Endometrial microvascular endothelial cells (primary cell): ENCODE data around the gene PSME4. TPM values are rescaled to one million over a fixed set of nuclear protein-coding genes. Genes with fewer than 3 reads are reported as not detected.
"Not testable (repeated sequence)": the region's sequence is repeated elsewhere in the genome, so short reads cannot be mapped to it uniquely, and the experiment has no call there.

Source experiments
- in situ Hi-C: cut with HindIII; loops from 2 replicates; pipeline ENCODE4 v1.10.0; 2017; ENCODE audit warnings: low sequenced_read_pairs, low pct_unique_long_range_greater_than_20kb; ENCODE audit errors: inconsistent ontology term
- total RNA-seq: library from RNA; depleted of rRNA; stranded (reverse); fragments of >200 nt; gene quantifications from one replicate; pipeline ENCODE4 v1.2.3, GENCODE V29; 2015; ENCODE audit errors: inconsistent ontology term

Gene PSME4
- total RNA-seq, 1 donor from 2014 or later, result 69.4 TPM

DNA sequence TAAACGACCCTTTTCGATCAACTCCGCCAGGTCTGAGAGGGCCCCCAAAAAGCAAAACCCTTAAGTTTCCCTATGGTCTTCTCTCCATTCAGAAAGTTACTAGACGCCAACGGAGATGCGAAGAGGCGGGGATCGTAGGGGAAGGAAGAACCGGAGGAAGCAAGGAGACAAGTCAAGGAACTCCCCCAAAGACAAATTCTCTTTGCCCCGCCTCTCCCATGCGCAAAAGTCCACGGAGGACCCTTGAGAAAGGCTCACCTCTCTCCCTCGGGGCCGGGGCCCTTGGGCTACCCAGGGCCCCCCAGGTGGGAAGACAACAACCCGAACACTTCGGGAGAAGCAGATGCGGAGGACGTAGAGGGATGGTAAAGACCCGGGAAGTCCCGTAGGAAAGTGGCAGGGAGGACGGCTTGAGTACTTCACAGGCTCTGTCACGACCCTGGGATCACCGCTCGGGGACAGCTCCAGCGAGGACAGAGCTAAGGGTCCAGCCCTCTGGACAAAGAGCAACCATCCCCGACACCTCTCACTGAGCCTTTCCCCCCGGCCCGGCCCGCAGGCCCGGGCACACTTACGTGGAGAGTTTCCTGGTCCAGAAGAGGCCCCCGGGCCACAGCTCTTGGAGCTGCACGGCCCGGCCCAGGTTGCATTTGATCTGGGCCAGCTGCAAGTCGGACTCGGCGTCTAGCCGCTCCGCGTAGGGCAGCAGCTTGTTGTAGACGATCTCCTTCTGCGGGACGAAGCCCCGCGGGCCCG is 647 bp downstream of the PSME4 start:
- in situ Hi-C loops, result no loop called here

DNA sequence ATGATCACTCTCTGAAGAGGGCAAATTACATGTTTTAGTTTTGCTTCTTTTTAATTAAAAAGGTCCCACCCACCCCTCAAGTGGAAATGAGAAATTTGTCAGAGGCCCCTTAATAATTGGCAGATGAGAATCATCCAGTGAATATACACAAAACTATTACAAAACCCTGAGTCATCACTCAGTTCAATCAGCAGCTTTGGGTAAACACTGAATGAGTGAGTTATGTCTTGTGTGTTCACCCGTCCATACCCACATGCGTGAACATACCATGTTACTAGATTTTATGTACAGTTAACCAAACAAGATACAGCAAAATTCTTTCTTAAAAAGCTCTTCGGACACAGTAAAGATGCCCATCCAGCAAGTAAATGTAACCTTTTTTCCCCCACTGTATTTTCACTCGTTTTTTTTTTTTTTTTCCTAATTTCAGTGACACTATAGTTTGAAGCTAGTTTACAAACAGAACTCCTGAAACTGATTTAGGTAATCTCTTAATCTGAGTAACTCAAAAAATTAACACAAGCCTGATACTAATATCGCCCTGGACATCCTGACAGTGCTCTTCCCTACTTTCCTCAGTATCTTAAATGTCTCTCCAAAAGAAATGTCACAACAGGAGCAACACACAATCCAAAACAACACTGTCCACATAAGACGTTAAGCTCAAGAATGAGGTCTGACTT is 1.4 kb downstream of the PSME4 start:
- in situ Hi-C loops, result no loop called here

DNA sequence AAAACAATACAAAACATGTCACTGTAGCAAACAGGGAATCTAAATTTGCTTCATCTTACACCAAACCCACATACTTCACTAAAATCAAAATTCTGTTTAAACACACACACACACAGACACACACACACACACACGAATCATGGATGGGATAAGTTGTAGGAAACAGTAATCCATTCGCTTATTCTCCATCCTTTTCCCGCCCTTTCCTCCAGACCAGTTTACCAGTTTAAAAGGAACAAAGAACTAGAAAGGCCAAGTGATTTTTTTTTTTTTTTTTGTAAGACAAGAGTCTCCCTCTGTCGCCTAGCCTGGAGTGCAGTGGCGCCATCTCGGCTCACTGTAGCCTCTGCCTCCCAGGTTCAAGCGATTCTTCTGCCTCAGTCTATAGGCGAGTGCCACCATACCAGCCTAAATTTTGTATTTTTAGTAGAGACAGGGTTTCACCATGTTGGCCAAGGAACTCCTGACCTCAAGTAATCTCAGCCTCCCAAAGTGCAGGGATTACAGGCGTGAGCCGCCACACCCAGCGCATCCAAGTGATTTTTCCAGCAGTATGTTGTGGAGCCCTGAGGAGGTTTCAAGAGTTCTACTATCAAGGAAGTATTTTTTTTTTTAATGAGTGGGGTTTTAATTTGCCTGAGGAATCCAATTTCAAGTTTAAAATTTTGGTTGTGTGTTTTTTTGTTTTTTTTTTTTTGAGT is 5.7 kb downstream of the PSME4 start:
- in situ Hi-C loops, result no loop called here

DNA sequence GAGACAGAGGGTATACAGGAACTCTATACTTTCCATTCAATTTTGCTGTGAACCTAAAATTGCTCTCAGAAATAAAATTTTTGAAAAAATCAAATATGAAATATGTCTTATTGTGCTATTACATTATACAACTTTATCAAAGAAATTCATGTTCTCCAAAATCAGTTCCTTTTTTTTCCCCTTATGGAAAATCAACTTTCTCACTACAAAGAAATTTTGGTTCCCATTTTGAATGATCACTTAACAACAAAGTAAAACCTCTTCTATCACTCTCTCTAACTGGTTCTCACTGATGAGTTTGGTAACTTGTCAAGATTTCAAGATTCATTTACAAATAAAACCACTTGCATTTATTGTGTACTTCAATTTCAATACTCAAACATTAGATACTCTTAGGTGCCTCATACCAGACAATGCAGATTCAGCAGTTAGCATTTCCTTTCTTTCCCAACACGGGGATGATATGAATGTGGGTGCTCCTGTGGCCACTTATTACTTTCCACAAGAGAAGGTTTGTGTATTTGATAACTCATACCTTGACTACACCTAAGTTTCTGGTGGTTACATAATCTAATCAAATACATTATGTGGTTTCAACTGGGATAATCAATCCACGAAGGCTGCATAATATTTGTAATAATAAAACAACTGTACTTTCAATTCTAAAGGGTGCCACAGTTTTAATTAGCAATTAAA is 6.4 kb downstream of the PSME4 start:
- in situ Hi-C loops, result no loop called here

DNA sequence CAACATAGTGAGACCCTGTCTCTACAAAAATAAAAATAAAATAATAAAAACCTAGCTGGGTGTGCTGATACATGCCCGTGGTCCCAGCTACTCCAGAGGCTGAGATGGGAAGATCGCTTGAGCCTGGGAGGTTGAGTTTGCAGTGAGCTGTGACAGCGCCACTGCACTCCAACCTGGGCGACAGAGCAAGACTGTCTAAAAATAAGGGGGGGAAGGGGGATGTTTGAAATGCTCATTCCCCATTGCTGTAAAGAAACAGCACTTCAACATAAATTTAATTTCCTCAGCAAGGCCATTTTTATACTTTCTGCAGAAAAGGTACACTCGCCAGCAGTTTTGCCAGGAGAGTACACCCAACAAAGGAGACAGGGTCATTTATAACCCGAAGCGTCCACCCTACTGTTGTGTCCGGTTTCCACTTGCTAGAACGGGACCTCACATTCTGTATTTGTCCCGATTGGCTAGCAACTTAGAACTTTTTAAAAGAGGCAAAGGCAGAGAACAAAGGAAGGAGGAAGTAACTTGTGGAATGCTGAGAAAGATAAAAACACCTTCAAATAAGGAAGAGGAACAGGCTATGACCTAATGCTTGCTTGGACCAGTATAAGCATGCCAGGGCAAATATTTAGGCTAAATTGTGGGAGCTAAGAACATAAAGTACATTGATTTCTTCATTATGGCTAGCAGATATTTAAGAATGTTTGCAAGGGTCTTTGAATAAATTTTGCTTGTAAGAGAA is 9.1 kb downstream of the PSME4 start:
- in situ Hi-C loops, result not testable (repeated sequence)

DNA sequence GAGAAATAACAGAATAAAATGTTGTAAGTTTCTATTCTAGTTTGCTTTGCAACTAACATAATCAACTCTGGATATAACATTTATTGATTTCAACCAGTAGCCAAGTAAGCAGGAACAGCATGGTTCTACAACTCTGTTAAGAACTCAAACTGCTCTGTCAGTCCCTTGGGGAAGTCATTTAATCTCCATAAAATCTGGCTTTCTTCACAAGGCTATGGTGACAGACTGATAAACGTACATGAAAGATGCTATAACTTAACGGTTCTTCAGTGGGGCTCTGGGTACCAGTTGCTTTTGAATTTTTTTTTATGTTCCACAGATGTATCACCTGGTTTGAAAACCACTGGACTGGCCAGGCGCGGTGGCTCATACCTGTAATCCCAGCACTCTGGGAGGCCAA is 10.3 kb downstream of the PSME4 start:
- in situ Hi-C loops, result no loop called here

DNA sequence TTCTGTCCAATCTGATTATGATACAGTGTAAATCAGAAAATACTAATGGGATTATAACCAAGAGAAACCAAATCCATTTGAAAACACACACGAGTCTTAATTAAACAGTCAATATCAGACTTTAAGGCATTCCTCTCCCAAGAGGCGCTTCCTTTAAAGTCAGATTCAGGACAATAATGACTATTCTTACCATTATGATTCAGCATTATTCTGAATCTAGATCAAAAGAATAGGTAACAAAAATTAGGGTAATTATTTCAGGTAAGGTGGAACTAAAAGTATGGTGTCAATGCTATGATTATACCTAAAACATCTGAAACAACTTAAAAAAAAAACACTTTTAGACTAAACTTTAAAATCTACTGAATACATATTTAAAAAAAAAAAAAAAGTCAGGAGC is 12.3 kb downstream of the PSME4 start:
- in situ Hi-C loops, result no loop called here

DNA sequence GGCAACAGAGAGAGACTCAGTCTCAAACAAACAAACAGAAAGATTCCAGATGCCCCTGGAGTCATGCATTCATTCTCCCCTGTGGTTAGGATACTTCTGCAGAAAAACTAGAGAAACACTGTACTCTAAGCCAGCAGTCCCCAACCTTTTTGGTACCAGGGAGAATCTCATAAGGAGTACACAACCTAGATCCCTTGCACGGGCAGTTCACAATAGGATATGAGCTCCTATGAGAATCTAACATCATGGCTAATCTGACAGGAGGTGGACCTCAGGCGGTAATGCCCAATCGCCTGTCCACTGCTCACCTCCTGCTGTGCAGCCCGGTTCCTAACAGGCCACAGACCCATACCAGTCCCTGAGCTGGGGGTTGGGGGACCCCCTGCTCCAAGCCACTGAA is 18.3 kb downstream of the PSME4 start:
- in situ Hi-C loops, result no loop called here

DNA sequence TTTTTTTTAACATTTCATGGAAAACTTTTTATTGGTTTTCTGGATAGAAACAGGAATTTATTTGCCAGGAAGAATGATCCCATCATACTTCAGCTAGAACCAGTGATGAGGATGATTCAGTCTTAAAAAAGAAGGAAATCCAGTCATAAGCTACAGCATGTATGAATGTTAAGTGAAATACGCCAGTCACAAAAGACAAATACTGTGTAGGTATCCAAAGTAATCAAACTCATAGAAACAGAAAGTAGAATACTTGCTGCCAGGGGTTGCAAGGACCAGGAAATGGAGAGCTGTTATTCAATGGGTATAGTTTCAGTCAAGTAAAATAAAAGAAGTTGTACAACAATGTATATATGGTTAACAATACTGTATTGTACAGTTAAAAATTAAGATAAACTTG is 21.3 kb downstream of the PSME4 start:
- in situ Hi-C loops, result no loop called here

DNA sequence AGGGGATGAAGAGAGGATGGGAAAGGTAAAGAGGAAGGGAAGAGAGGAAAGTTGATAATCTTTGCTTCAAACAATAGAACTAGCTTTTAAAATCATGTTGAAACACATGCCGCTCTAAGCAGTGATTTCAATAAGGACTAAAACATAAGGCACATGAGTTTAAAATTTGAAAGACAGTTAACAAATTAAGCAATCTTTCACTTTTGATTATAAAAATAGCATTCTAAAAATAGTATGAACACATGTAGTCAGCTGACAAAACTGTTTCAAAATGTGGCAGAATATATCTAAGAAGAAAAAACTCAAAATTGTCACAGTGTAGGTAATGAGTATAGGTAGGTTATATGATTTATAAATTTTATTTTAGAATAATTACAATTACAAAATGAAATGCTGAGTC is 25.3 kb downstream of the PSME4 start:
- in situ Hi-C loops, result no loop called here

DNA sequence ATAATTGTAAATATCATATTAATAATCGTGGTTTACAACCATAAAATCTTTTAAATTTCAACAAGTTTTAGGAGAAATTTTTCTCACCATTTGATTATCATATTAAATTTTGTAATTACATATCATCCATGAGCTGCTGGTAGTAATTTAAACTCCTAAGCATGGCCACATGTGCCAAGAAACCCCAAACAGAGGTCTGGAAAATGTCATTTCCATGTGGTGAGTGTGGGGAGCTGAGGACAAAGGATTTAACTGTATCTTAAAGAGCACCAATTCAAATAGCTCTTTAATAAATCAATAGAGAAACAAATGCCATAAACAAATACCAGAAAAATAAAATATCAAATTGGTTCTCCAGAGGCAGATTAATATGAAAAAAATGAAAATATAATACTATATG is 26.3 kb downstream of the PSME4 start:
- in situ Hi-C loops, result no loop called here

DNA sequence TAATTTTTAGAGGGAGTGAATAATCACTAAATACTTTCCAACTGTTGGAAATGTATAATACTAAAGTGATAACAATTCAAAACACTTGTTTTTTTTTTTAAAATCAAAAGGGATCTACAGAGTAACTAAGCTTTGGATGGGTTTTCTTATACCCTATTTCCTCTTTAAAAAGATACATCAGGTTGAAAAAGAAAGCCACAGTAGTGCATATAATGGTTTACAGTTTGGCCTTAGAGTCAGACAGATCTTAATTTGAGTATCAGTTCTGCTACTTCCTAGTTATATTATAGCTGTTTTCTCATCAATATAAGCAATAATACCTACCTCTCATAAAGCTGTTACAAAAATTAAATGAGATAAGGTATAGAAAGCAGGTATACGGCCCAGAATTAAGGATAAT is 28.5 kb downstream of the PSME4 start:
- in situ Hi-C loops, result no loop called here

DNA sequence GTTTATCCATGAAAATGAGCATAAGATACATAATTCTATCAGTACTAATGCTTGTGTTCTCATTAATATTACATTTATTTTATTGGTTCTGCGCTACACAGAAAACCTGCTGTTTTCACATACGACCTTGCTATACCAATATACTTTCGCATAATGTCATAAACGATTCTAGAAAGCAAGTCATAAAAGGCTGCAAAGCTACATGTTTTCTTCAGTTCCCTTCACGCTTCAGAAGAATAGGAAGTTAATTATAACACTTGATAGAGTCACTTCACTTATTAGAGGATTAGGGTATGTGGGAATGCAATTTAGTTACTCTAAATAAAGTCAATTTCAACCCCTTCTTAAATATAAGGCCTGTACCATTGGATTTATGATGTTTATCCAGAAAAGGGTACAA is 29.0 kb downstream of the PSME4 start:
- in situ Hi-C loops, result no loop called here

DNA sequence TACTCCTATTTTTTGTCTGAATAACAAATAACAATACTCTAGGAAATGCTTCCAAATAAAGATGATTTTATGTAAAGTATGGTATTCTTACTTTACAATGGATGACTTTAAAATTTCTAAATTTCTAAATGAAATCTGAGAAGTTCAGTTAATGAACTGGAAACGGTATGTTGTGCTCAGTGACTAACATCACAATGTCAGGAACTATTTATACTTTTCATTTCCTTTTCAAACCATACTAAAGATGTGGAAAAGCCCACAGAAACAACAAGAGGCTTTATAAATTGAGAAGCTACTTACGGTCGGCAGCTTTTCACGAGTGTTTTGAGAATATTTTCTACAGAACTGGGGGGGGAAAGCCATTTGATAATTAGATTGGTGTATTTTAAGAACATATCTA is 31.1 kb downstream of the PSME4 start:
- in situ Hi-C loops, result no loop called here

DNA sequence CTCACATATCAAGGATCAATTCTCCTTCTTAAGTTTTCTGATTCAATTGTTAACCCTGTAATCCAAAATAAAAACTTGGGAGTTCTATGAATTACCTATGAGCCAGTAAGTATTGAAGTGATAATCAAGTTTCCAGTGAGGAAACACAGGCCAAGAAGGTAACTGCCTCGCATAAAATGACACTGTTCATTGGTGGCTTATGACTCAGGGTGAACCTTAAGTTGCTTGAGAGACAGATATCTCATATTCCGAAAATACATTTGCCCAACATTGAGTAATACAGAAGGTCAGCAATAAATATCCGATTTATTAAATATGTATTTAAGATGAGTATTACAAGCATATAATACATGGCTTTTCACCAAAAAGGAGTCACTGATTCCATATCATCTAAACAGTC is 31.9 kb downstream of the PSME4 start:
- in situ Hi-C loops, result no loop called here

DNA sequence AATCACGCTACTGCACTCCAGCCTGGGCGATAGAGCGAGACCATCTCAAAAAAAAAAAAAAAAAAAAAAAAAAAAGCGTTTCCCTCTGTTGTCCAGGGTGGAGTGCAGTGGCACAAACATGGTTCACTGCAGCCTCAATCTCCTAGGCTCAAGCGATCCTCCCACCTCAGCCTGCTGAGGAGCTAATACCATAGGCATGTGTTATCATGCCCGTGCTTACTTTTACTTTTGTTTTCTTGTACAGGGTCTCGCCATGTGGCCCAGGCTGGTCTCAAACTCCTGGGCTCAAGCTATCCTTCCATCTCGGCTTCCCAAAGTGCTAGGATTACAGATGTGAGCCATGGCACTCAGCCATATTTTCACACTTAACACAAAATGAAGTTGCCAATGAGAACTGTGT is 37.5 kb downstream of the PSME4 start:
- in situ Hi-C loops, result no loop called here

DNA sequence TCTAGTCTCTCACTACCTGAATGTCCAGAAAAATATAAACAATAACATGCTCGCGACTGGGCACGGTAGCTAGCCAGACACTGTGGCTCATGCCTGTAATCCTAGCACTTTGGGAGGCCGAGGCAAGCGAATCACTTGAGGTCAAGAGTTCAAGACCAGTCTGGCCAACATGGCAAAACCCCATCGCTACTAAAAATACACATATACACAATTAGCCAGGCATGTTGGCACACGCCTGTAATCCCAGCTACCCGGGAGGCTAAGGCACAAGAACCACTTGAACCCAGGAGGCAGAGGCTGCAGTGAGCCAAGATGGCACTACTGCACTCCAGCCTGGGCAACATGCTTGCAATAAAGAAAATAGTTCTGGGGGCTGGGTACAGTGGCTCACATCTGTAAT is 44.5 kb downstream of the PSME4 start:
- in situ Hi-C loops, result not testable (repeated sequence)

DNA sequence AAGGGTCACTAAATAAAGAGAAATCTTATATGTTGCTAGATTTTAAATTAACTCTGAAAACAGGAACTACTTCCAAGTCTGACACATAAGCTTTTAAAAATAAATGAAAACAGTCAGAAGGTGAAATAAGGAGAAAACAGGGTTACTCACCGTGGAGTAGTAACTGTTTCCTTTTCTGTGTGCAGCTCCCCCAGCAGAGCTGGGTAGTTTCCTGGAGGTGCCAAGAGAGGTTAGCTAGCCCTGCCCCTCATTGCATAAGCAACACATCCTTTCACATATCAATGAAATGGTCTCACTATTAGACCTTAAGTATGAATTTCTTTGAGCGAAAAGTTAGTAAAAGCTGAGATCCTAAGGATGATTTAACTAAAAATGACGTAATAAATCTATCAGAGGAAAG is 57.1 kb downstream of the PSME4 start:
- in situ Hi-C loops, result no loop called here
